C4-2B (cell line): Measurements from ENCODE around the gene RPS6KB2.

Experiments used
- H3K27ac ChIP-seq: fragments of 450-650 bp; 2 replicates; pipeline ENCODE4 v1.5.1; 2017
- CTCF ChIP-seq: fragments of 450-650 bp; conservative IDR thresholded peaks from 2 replicates; pipeline ENCODE4 v1.5.1; 2017; ENCODE audit warnings: mild to moderate bottlenecking
- ZFX ChIP-seq: fragments of 450-650 bp; IDR thresholded peaks from 2 replicates; pipeline ENCODE4 v1.6.1; 2017

Gene RPS6KB2

GRCh38 chr11:67393990-67394389 lies 34.3 kb upstream of the RPS6KB2 start:
- H3K27ac ChIP-seq: no peak overlapping the region
- no peak for TF ChIP-seq CTCF
- TF ChIP-seq ZFX: no peak

- no peak overlapping the region for H3K27ac ChIP-seq
- TF ChIP-seq CTCF (no peak), ZFX (no peak)
Observed at GRCh38 chr11:67395555-67396258, 32.6 kb upstream of the RPS6KB2 start.

GRCh38 chr11:67396259-67396581 lies 32.1 kb upstream of the RPS6KB2 start:
- H3K27ac ChIP-seq: no peak overlapping the region
- TF ChIP-seq ZFX: no peak
- no peak for TF ChIP-seq CTCF

- no peak overlapping the region for H3K27ac ChIP-seq
- TF ChIP-seq CTCF (no peak), ZFX (no peak)
Observed at GRCh38 chr11:67396587-67397389, 31.5 kb upstream of the RPS6KB2 start.

GRCh38 chr11:67397536-67397935 lies 30.8 kb upstream of the RPS6KB2 start:
- TF ChIP-seq ZFX (no peak), CTCF (no peak)
- no peak overlapping the region for H3K27ac ChIP-seq

GRCh38 chr11:67397986-67398660 lies 30.2 kb upstream of the RPS6KB2 start:
- TF ChIP-seq ZFX (no peak), CTCF (no peak)
- no peak overlapping the region for H3K27ac ChIP-seq
